ENCODE results near the gene TOR2A. TPM values are rescaled to one million over a fixed set of nuclear protein-coding genes. Genes with fewer than 3 reads are reported as not detected.

Gene TOR2A
- total and polyA plus RNA-seq, 9 of the 15 experiments (the other 6 are each of a cell fraction or from before 2014, with no cell fraction given): 0.80 to 25.9 (median 11.1) TPM

DNA sequence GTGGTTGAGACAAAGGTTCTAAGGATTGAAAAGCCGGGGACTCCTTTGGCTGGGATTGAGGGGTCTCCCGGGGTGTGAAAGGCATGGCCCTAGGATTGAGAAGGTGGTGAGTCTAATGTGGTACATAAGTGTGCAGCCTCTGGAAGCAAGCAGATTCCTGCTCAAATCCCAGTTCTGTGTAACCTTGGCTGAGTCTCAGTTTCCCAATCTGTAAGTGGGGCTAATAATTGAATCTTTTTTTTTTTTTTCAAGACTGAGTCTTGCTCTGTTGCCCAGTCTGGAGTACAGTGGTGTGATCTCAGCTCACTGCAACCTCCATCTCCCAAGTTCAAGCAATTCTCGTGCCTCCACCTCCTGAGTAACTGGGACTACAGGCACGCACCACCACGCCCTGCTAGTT lies 37.5 kb upstream of the TOR2A start (continued):
- TF ChIP-seq ZNF384 (IDR thresholded peaks at IDR 0.05; ENCODE audit: low read depth, low read length): 0 out of 2 replicates have a peak, but pooled peaks have one; percentile 7
- TF ChIP-seq HDAC2 (IDR thresholded peaks at IDR 0.05): 0 out of 2 replicates have a peak, but pooled peaks have one; percentile 51

DNA sequence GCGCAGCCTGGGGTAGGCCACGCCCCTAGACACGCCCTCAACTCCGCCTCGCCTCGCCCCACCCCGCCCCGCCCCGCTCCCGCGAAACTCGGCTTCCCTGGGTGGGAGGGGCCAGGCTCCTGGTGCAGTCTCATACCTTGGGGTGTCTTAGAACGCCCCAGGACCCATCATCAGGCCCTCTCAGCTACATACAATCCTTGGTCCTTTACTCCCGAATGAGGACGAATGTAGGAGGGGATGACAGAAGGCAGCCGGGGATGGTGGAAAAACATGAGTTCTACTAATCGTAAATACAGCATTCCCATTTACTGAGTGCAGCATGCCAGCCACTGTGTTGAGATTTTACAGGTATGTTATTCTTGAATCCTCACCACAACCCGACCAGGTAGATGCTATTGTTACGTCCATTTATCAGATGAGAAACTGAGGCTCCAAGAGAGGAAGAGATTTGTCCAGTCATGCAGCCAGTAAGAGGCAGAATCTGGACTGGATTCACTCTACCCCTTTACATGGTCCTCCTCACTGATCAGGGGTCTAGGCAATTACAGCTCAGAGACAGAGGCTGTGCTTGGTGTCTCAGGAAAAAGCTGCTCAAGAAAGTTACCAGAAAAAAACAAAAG lies 36.6 kb upstream of the TOR2A start:
- FAIRE-seq: no peak
- Histone ChIP-seq H3K9me1 (ENCODE audit: control insufficient read depth, insufficient read depth, low read length) (no peaks in the 10 kb centered on the region), H3K4me1 (replicated peaks in 1 of 2; ENCODE audit: control insufficient read depth in 2 of 2, insufficient read depth in 2 of 2, low read length in 2 of 2) (peaks cover 24 to 34% of the 10 kb centered on the region in 2 experiments), H2AFZ (ENCODE audit: low read depth, low read length) (peak overlapping the region; percentile 88), H3K4me2 (ENCODE audit: insufficient read depth, low read length) (peak overlapping the region; percentile 79), H3K9ac (ENCODE audit: insufficient read depth in 1 of 2, low read depth in 2 of 2, low read length in 2 of 2) (peak overlapping the region; percentile 19 to 33; a peak in 2 of 4 replicates), H4K20me1 (replicated peaks; ENCODE audit: control insufficient read depth, insufficient read depth, low read length) (no peaks in the 10 kb centered on the region), H3K27ac (ENCODE audit: extremely low read depth, low read depth, low read length) (no peak overlapping the region), H3K27me3 (ENCODE audit: control insufficient read depth in 2 of 2, insufficient read depth in 2 of 2, low read length in 2 of 2) (no peaks in the 10 kb centered on the region), H3K79me2 (ENCODE audit: control insufficient read depth, insufficient read depth, low read length) (no peaks in the 10 kb centered on the region), H3K4me3 (peak overlapping the region; percentile 55), H3K9me3 (replicated peaks; ENCODE audit: control insufficient read depth, insufficient read depth, low read depth, low read length) (no peaks in the 10 kb centered on the region), H3K36me3 (ENCODE audit: control insufficient read depth, insufficient read depth, low read length) (no peaks in the 10 kb centered on the region)
- TF ChIP-seq RBM25 (IDR thresholded peaks at IDR 0.05; ENCODE audit: low read depth, low read length, severe bottlenecking) (peak; percentile 88), BRD9 (IDR thresholded peaks at IDR 0.05; ENCODE audit: low read depth, partially characterized antibody) (no peak), HNRNPH1 (optimal IDR thresholded peaks at IDR 0.05; ENCODE audit: low read depth, low read length) (no peak), TEAD1 (CRISPR knock-in tag; IDR thresholded peaks at IDR 0.05) (peak in 1 of 2 experiments; percentile 52; a peak in 1 of 4 replicates), PHB (CRISPR knock-in tag; IDR thresholded peaks at IDR 0.05) (no peak), TBP (optimal IDR thresholded peaks at IDR 0.05; ENCODE audit: low read depth, low read length) (peak; percentile 7), MAFF (IDR thresholded peaks at IDR 0.05; ENCODE audit: low read length) (0 out of 2 replicates have a peak, but pooled peaks have one; percentile 12), LCOR (CRISPR knock-in tag; IDR thresholded peaks at IDR 0.05) (0 out of 2 replicates have a peak, but pooled peaks have one; percentile 32), MAZ (CRISPR knock-in tag; conservative IDR thresholded peaks at IDR 0.05 in 1 of 2, IDR thresholded peaks at IDR 0.05 in 1 of 2) (peak in 1 of 2 experiments; percentile 78; a peak in 1 of 4 replicates), KDM1A (IDR thresholded peaks at IDR 0.05) (peak in 1 of 2 experiments; percentile 63; a peak in 1 of 4 replicates), CREM (IDR thresholded peaks at IDR 0.05; ENCODE audit: low read depth) (peak; percentile 1; the same call in 1 of the 2 replicates), MAFG (tag; conservative IDR thresholded peaks at IDR 0.05) (0 out of 2 replicates have a peak, but pooled peaks have one; percentile 18), TEAD2 (tag; IDR thresholded peaks at IDR 0.05) (no peak), BCOR (IDR thresholded peaks at IDR 0.05) (peak; percentile 56; the same call in 1 of the 2 replicates), CEBPB (tag; IDR thresholded peaks at IDR 0.05) (no peak), ZNF707 (CRISPR knock-in tag; conservative IDR thresholded peaks at IDR 0.05) (no peak), CTBP1 (IDR thresholded peaks at IDR 0.05; ENCODE audit: borderline replicate concordance) (0 out of 2 replicates have a peak, but pooled peaks have one; percentile 0), TCF7 (IDR thresholded peaks at IDR 0.05; ENCODE audit: borderline replicate concordance) (0 out of 2 replicates have a peak, but pooled peaks have one; percentile 16), HMGN3 (IDR thresholded peaks at IDR 0.05; ENCODE audit: borderline replicate concordance, extremely low read depth, insufficient read length, low read depth, low read length) (peak; percentile 21), ZC3H8 (IDR thresholded peaks at IDR 0.05) (no peak)
- no peak for ATAC-seq
- intact Hi-C loops (cut with micrococcal nuclease) (no loop called here), in situ Hi-C loops (cut with MboI) (loop anchor here (25.0 kb wide), 1 partner anchor 591 kb away; the partner anchor contains the start of gene URM1)
- no TSS peak for BruUV-seq (replicated peaks)
- peak in 1 of 4 experiments; percentile 14 for DNase-seq (ENCODE audit: extremely low read depth in 1 of 4, low spot score in 3 of 4)
- POLR2A ChIA-PET: interaction anchor here (0.7 to 2.1 kb wide), 12 partner anchors 9 to 144 kb away, joined by 3 to 8 read pairs (median 4); partner anchors contain the start of gene CDK9
- 1% methylated on average over 9 of the region's 19 CpGs for WGBS (ENCODE audit: insufficient coverage, low coverage, missing lambda C conversion rate)
- CTCF ChIA-PET (ENCODE audit: low intra/inter-chr PET ratio): no interaction called here
